MM.1S (cell line): ENCODE measurements around the gene CPEB3.

Source experiments
- DNase-seq: peaks from one replicate; pipeline ENCODE4 v3.0.0-alpha.2; 2015
- H2AFZ ChIP-seq: fragments of 300-600 bp; sonication (generic); 2 replicates; pipeline ENCODE4 v1.6.0; 2016; ENCODE audit warnings: antibody characterized with exemption, low read length
- H3F3A ChIP-seq: fragments of 300-600 bp; sonication (generic); 2 replicates; pipeline ENCODE4 v1.6.1; 2016; ENCODE audit warnings: mild to moderate bottlenecking, antibody characterized with exemption, low read length, moderate library complexity, mixed read lengths; ENCODE audit not compliant: insufficient read depth
- H3K27ac ChIP-seq: fragments of 300-600 bp; sonication (generic); 2 replicates; pipeline ENCODE4 v1.5.1; 2016; ENCODE audit warnings: mild to moderate bottlenecking, low read length
- H3K27me3 ChIP-seq: fragments of 300-600 bp; sonication (generic); replicated peaks from 2 replicates; pipeline ENCODE4 v1.6.0; 2016; ENCODE audit warnings: low read length; ENCODE audit not compliant: insufficient read depth
- H3K36me3 ChIP-seq: fragments of 300-600 bp; sonication (generic); replicated peaks from 2 replicates; pipeline ENCODE4 v1.6.1; 2016; ENCODE audit warnings: mild to moderate bottlenecking, low read length, mixed read lengths; ENCODE audit not compliant: insufficient read depth
- H3K4me1 ChIP-seq: fragments of 300-600 bp; sonication (generic); 2 replicates; pipeline ENCODE4 v1.6.1; 2016; ENCODE audit warnings: low read length, mixed read lengths
- H3K4me2 ChIP-seq: fragments of 300-600 bp; sonication (generic); 2 replicates; pipeline ENCODE4 v1.6.0; 2016; ENCODE audit warnings: low read depth, low read length
- H3K4me3 ChIP-seq: fragments of 300-600 bp; sonication (generic); 2 replicates; pipeline ENCODE4 v1.5.1; 2016; ENCODE audit warnings: low read length, mixed read lengths
- H3K79me2 ChIP-seq: fragments of 300-600 bp; sonication (generic); 2 replicates; pipeline ENCODE4 v1.6.1; 2016; ENCODE audit warnings: mixed run types, low read length, mixed read lengths
- H3K9ac ChIP-seq: fragments of 300-600 bp; sonication (generic); 2 replicates; pipeline ENCODE4 v1.6.1; 2016; ENCODE audit warnings: low read length, mixed read lengths
- H3K9me2 ChIP-seq: fragments of 300-600 bp; sonication (generic); replicated peaks from 2 replicates; pipeline ENCODE4 v1.6.1; 2016; ENCODE audit warnings: mild to moderate bottlenecking, low read length, mixed read lengths; ENCODE audit not compliant: insufficient read depth
- H3K9me3 ChIP-seq: fragments of 300-600 bp; sonication (generic); replicated peaks from 2 replicates; pipeline ENCODE4 v1.6.1; 2016; ENCODE audit warnings: mild to moderate bottlenecking, low read length, mixed read lengths; ENCODE audit not compliant: insufficient read depth
- H4K20me1 ChIP-seq: fragments of 300-600 bp; sonication (generic); 2 replicates; pipeline ENCODE4 v1.6.1; 2016; ENCODE audit warnings: mild to moderate bottlenecking, low read length, moderate library complexity, mixed read lengths; ENCODE audit not compliant: insufficient read depth
- EZH2 ChIP-seq: fragments of 300-600 bp; sonication (generic); optimal IDR thresholded peaks from 2 replicates; pipeline ENCODE3; 2017; ENCODE audit warnings: low read depth, mild to moderate bottlenecking, antibody characterized with exemption, low read length, mixed read lengths
- EZH2phosphoT487 ChIP-seq: fragments of 300-600 bp; sonication (generic); IDR thresholded peaks from 2 replicates; pipeline ENCODE4 v1.6.1; 2018; ENCODE audit warnings: antibody characterized with exemption, low read length
- TF ChIP-seq, protein P1 (sequence below): fragments of 300-600 bp; sonication (generic); IDR thresholded peaks from 2 replicates; pipeline ENCODE4 v1.5.1; 2016; ENCODE audit warnings: antibody characterized with exemption, low read length, mixed read lengths

CPEB3 gene

DNA sequence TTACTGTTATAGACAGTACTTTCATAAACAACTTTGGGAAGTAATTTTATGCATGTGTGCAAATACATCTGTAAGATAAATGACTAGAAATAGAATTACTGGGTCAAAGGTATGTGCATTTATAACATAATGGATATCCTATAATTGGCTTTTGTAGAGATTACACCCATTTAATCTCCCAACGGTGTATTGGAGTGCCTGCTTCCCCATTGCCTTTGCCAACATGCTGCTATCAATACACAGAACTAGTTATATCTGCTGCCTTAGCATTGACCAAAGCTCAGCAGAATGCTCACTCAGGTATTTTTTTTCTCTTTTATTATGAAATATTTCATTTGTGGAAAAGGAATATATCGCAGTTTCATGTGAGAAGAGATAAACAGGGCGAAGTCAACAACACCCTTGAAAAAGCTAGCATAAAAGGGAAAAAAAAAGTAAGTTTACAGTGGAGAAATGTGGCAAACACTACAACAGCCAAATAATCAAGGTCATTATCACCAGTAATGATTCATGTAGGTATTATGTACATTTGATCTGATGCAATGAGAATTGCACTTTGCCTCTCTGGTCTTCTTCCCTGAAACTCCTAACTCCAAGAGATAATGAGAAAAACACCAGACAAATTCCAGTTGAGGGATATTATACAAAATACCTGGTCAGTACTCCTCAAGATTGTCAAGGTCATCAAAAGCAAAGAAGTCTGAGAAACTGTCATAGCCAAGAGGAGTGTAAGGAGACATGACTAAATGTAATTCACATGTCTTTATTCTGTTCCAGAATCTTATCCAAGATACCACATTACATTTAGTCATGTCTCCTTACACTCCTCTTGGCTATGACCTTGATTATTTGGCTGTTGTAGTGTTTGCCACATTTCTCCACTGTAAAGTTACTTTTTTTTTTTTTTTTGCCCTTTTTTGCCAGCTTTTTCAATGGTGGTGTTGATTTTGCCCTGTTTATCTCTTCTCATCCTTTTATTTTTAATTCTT lies 36.9 kb upstream of the CPEB3 start:
- H3K79me2 ChIP-seq = peaks cover 68% of the 10 kb centered on the region
- H3K36me3 ChIP-seq = no peaks in the 10 kb centered on the region; the same call in 1 of the 2 replicates
- no peak overlapping the region for H3K27ac ChIP-seq
- no peak overlapping the region for H2AFZ ChIP-seq
- no peaks in the 10 kb centered on the region for H3K27me3 ChIP-seq
- no peak overlapping the region for H3K9ac ChIP-seq
- H3K4me2 ChIP-seq = no peak overlapping the region
- H3K9me2 ChIP-seq = no peaks in the 10 kb centered on the region
- H3K9me3 ChIP-seq = no peaks in the 10 kb centered on the region
- H3F3A ChIP-seq = peaks cover 9% of the 10 kb centered on the region
- no peak overlapping the region for H3K4me3 ChIP-seq
- DNase-seq = no peak
- H3K4me1 ChIP-seq = peaks cover 8% of the 10 kb centered on the region
- no peak for TF ChIP-seq EZH2
- TF ChIP-seq, protein P1, sequence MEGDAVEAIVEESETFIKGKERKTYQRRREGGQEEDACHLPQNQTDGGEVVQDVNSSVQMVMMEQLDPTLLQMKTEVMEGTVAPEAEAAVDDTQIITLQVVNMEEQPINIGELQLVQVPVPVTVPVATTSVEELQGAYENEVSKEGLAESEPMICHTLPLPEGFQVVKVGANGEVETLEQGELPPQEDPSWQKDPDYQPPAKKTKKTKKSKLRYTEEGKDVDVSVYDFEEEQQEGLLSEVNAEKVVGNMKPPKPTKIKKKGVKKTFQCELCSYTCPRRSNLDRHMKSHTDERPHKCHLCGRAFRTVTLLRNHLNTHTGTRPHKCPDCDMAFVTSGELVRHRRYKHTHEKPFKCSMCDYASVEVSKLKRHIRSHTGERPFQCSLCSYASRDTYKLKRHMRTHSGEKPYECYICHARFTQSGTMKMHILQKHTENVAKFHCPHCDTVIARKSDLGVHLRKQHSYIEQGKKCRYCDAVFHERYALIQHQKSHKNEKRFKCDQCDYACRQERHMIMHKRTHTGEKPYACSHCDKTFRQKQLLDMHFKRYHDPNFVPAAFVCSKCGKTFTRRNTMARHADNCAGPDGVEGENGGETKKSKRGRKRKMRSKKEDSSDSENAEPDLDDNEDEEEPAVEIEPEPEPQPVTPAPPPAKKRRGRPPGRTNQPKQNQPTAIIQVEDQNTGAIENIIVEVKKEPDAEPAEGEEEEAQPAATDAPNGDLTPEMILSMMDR = no peak
- TF ChIP-seq EZH2phosphoT487 = no peak
- H4K20me1 ChIP-seq = no peaks in the 10 kb centered on the region

DNA sequence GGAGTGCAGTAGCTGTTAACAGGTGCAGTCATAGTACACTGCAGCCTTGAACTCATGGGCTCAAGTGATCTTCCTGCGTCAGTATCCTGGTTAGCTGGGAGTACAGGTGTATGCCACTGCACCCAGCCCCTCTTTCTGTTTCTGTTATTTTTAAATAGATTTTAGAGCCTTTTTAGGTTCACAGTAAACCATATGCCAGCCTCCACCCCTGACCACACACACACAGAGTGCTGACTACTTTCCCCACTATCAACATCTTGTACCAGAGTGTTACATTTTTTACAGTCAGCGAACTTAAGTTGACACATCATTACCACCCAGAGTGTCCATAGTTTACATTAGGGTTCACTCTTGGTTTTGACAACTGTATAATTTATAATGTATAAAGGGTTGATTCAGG lies 32.2 kb upstream of the CPEB3 start:
- H3K27me3 ChIP-seq = no peaks in the 10 kb centered on the region
- peak; percentile 92 for DNase-seq
- H4K20me1 ChIP-seq = no peaks in the 10 kb centered on the region
- peaks cover 15% of the 10 kb centered on the region for H3K4me1 ChIP-seq
- peak overlapping the region; percentile 56 for H3K4me2 ChIP-seq
- H3K9me3 ChIP-seq = no peaks in the 10 kb centered on the region
- H3F3A ChIP-seq = peaks cover 16% of the 10 kb centered on the region
- TF ChIP-seq EZH2phosphoT487 (no peak), EZH2 (no peak)
- TF ChIP-seq, protein P1 = no peak
- peaks cover 62% of the 10 kb centered on the region for H3K79me2 ChIP-seq
- no peaks in the 10 kb centered on the region for H3K36me3 ChIP-seq
- peak overlapping the region; percentile 77; the same call in 1 of the 2 replicates for H3K27ac ChIP-seq
- no peak overlapping the region for H3K4me3 ChIP-seq
- H2AFZ ChIP-seq = no peak overlapping the region
- no peaks in the 10 kb centered on the region for H3K9me2 ChIP-seq
- no peak overlapping the region for H3K9ac ChIP-seq

DNA sequence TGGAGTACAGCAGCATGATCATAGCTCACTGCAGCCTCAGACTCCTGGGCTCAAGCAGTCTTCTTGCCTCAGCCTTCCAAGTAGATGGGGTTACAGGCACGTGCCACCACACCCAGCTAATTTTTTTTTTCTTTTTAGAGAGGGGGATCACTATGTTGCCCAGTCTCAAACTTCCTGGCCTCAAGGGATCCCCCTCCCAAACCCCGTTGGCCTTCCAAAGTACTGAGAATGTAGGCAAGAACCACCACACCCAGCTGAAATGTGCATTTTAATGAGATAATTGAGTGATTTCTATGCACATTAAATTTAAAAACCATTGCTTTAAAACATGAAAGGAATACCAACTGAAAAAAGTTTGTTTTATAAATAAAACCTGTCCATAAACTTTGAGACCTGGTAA lies 25.7 kb upstream of the CPEB3 start:
- H3K27me3 ChIP-seq = no peaks in the 10 kb centered on the region
- no peak overlapping the region for H3K27ac ChIP-seq
- no peaks in the 10 kb centered on the region for H3K9me2 ChIP-seq
- H3F3A ChIP-seq = no peaks in the 10 kb centered on the region; the same call in 1 of the 2 replicates
- H3K4me1 ChIP-seq = no peaks in the 10 kb centered on the region
- H3K36me3 ChIP-seq = 0 out of 2 replicates have a peak, but pooled peaks cover 4% of the 10 kb centered on the region
- DNase-seq = no peak
- no peak overlapping the region for H3K4me2 ChIP-seq
- TF ChIP-seq, protein P1 = no peak
- TF ChIP-seq EZH2 (no peak), EZH2phosphoT487 (no peak)
- no peak overlapping the region for H3K9ac ChIP-seq
- H4K20me1 ChIP-seq = no peaks in the 10 kb centered on the region
- peaks cover 44% of the 10 kb centered on the region for H3K79me2 ChIP-seq
- H3K4me3 ChIP-seq = no peak overlapping the region
- no peak overlapping the region for H2AFZ ChIP-seq
- no peaks in the 10 kb centered on the region for H3K9me3 ChIP-seq
